Activated CD4-positive, alpha-beta T cell treated with anti-CD3 and anti-CD28 coated beads, Interleukin-2, Interleukin-6, amounts not matched to agents 100 ng/mL and 50 ng/mL, durations not matched to agents 16 hours and 8 hours (primary cell): ENCODE data around the gene FSHR.

ENCODE experiments used
- DNase-seq: peaks from one replicate; pipeline ENCODE4 v3.0.0-alpha.2; 2020

Gene FSHR

DNA sequence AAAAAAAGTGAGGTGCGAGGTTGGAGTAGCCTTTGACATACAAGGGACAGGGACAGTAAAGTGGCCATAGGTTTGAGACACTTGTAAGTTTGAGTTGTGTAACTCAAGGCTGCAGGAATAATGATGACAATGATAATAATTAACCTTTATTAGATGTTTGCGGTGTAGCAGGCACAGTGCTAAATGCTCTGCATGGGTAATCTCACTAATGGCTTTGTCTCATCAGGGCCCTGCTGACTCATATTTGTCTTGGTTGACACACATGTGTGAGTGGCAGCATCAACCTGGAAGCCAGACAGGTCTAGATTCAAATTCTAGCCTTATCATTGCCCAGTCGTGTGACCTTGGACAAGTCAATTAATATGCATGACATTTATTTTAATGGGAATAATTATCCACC is 126.2 kb downstream of the FSHR start:
- no peak for DNase-seq

DNA sequence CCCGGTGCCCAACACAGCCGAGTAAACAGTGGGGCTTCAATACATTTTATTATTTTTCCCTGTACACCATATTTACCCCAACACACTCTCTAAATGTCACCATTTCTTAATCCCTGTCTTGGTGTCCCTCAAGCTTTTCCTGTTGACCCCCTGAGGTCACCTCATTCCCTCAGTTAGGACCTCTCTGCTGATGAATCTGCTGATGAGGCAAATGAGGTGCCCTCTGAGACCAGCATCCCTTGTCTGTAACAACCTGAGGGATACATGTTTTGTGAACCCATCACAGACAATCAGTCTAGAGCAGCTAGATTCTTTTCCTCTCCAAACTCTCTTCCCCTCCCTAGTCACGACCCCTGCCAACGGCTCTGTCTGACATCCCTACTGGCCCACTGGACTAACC is 127.6 kb downstream of the FSHR start:
- DNase-seq, result no peak

DNA sequence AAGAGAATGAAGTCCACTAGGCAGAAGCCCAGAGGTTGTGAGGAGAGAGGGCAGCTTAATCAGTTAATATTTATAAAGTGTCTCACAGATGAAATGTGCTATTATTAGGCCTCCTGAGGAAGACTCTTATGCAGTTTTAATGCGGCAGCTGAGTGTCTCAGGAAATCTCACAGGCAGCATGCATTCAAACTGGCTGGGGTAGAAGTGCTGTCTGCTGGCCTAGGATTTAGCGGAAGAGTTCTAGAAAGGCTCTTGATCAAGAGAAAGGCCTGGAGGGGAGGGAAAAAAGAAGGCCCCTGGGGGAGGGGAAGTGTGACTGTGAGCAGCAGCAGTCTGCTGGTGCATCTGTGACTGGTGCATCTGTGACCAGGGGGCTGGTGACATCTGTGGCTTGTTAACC is 133.0 kb downstream of the FSHR start:
- DNase-seq, result no peak

DNA sequence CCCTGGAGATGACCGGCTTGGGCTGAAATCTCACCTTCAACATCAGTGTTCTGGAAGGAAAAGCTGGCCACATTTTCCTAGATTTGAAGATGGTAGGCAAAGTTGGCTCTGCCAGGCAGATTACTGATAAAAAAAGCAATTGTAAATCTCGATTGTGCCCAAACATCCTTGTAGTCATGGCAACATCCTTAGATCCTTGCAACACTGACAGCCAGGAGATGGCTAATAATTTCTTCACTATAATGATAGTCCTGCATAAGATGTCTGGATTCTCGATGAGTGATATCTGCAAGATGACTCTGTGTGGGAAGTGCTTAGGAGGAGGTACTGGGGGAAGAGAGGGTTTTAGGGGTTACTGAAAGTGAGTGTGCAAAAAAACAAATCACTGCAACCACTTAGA is 149.1 kb downstream of the FSHR start:
- DNase-seq, result no peak

DNA sequence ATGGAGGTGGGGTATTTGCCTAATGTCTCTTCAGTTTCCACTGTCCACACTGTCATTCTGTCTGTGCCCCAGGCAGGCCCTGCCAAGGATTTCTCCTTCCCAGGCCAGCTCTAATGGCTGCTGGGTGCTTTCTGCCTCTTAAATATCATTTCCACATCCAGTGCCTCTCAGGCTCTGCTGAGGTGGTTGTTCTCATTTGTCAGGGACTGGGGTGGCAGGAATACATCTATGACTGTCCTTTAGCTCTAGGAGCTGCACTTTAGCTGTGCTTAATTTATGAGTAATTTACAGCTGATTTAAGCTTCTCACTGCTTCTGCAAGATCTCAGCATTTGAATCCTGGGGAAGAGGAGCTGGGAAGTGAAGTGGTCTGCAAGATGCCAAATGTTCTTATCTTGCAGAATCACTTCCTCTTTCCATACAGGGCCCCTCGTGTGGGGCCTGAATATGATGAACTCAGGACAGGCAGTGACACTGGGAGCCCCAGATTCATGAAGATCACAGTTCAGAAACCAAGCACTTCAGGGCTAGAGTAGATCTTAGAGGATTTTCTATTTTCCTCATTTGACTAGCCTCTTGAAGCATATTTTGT is 150.2 kb downstream of the FSHR start:
- DNase-seq, result no peak

DNA sequence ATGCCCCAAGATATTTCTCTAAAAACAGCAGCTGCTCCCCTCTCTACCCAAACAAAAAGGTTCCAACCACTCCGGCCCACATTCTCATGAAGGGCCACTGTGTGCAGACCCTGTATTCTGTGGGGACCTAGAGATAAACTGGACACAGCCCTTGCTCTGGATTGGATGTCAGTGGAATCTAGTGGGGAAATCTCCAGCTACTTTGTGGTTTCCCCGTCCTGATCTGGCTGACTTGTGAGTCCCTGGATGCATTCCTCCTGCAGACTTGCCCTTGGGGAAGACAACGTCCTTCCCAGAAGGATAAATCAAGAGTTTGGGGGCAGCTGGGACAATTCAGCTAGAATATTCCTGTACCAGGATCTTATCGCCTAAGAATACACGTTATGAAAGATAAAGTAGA is 151.1 kb downstream of the FSHR start:
- no peak for DNase-seq

DNA sequence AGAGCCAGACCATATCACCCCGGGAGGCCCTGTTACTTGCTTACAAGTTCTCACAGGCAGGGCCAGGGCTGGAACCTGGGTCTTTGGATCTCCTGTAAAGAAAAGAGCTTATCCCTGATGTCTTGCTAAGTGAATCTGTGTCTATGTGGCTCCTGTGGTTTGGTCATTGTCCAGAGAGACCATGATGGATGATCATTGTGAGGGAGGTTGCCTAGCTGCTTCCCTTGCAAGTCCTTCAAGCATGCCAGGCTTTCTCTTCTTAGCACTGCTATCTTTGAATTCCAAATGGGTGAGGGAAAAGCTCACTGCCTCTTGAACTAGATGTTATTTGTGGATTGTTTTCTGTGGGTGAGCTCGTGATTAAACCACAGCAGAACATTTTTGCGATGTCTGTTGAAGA is 151.6 kb downstream of the FSHR start:
- no peak for DNase-seq

DNA sequence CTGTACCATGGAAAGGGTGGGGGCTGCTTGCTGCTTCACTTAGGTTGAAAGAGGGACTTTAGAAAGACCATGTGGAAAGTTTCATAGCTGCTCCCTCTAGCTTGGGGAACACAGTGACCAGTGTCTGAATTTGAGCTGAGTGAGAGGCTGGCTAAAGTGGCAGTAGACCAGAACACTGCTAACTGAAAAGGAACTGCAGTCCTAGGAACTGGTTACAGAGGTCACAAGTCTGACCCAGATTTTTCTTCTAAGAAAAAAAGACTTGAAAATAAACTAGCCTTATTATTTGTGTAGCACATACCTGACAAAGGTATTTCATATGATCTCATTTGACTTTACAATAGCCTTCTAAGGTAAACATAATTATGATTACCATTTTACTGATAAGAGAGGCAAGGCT is 153.6 kb downstream of the FSHR start:
- no peak for DNase-seq

DNA sequence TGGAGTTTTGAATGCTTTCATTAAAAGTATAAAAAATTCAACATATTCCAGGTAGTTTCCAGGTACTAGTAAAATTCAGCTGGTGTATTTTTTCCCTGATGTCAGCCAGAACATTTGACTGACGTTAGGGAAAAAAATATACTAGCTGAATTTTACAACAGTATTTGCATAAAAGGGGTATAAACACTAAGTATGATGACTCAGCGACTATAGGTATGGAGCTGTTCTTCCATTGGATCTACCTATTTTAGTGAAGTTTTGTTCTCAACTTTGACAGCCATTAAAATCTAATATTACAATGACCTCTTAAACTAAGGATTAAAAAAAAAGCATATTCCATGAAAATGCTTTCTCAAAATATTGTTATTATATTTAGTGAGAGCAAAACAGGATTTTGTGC is 155.9 kb downstream of the FSHR start:
- no peak for DNase-seq

DNA sequence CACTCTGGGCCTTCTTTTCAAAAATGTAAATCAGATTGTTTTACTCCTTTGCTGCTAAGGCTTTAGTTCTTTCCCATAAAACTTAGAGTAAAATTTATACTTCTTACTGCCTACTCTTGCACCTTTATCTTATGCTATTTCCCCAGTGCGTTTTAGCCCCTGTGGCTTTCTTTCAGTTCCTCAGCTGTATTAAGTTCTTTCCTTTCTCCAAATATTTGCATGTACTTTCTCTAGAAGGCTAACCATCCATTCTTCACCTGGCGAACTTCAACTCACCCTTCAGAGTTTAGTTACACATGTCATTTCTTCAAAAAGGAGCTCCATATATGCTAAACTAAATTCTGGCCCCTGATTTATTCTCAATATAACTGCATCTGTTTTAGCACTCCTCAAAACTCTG is 160.7 kb downstream of the FSHR start:
- DNase-seq, result no peak

DNA sequence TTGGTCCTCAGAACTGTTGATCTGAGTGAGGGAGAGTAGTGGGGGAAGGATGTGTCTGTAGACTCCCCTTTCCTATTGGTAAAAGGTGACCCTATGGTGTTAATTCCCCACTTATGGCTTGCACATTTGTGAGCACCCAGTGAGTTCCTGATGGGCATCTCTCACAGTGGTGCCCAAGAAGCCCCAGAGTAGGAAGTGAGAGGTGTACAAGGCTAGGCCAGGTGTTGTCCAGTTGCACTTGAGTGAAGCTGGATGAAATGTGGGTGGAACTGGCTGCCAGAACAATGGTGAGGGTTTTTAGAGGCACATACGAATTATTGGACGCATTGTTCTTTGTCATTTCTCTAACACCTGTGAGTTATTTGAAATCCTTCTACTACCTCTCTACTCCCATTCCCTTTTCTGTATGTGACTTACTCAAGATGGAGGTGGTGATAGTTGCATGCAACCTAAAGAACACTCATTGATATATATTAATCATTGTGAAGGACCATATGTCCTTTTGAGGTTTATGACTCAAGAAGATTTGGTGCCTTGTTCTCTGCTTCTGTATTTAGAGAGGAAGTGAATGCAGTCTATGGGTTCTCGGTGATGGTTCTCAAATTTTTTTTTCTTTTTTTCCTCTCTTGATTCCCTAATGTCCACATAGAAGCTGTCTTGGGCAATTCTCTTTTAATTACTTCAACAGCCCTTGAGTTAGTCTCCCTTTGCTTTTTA is 162.7 kb downstream of the FSHR start:
- no peak for DNase-seq

DNA sequence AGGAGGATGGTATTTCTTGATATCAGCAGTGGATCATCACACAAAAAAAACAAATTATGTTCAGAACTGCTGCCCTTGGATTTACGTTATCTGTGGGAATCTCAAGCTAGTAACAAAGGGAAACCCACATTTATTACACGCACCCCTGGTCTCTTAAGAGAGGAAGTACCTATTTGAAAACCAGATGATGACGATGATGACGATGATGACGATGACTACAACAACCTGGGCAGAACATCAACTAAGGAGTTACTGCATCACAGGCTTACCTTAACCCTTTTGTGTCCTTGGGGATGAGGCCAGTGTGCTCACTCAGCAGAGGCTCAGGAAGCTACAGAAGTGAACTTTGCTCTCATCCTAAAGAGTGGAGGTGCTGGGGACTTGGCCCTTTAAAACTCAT is 169.4 kb downstream of the FSHR start:
- DNase-seq, result no peak

DNA sequence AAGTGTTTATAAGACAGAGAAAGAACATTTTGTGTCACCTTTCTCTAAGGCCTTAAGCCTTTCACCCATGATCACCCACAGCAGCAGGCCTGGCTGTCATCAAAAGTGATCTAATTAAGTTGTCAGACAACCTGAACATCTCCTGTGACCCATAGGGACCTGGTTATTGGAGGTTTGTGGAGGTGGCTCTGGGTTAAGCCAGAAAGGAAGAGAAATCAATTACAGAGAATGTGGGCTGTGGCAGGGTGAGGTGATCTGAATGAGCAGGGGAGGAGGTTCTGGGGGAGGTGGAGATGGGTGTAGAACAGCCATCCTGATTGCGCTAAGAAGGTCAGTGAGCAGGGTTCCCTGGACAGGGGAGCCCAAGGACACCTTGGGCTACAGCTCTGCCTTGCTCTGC is 170.8 kb downstream of the FSHR start:
- no peak for DNase-seq

DNA sequence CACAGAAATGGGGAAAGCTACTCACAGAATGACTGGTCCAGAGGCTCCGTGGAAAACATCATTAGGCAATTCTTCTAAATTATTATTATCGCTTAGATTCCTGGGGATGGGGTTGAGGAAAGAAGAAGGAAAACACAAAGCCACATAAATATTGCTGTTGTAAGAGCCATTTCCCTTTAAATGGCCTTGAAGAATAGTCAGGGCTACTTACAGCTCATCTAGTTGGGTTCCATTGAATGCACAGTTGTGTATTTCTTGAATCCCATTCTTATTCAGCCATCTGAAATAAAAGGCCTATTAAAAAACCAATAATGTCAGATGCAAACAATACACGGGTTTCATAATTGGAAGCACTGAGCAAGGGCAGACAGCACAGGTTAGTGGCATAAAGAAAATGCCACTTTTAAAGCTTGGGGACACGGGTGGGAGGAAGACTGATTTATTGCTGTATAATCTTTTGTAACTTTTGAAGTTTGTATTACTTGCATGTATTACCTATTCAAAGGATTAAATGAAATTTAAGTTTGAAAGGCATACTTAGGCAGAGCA is 171.4 kb downstream of the FSHR start:
- DNase-seq, result no peak

DNA sequence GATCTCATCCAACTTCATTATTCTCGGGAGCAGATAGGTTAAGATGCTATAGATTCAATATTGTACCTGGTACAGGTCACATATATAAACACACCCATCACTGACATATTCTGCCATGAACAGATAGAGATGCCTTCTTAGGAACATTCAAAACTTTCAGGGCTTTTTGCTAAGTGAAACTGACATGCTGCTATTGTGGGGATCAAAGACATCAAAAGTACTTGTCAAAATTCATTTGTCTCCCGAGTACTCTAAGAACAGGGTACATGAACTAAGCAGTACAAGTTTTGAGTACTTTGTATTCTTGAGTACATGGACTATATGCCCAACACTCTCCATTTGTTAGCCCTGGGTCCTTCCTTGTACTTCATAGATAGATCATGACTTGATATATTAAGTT is 173.5 kb downstream of the FSHR start:
- DNase-seq, result no peak

DNA sequence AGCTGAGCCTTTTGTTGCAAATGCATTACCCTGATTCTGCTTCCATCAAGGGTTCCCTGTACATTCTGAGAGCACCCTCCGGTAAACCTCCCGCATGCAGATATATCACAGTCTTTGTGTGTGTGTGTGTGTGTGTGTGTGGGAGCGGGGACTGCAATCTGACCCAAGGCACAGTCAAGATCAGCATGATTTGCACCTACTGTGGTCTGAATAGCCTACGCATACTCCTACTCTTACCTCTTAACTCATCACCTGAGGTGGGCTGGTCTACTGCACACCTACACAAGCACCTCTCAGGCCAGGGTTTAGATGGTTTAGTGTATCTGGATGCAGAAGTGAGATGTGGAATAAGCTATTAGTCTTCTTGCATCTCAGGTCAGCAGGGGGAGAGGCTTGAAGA is 174.6 kb downstream of the FSHR start:
- no peak for DNase-seq

DNA sequence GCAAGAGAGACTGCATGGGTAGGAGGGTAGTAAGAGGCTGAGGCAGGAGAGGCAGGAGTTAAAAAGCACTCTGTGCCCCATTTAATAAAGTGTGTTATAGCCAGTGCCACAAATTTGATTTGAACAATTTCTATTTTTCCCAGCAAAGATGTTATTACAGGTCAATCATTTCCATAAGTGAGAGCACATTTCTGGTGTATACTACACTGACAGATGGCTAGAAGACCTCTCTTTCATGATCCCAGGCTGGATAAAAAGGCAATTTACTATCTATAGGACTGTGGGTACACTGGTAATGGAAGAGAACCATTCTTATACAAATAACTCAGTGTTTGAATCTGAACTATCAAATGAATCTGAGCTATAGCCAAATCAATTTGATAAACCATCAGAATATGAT is 176.2 kb downstream of the FSHR start:
- DNase-seq, result no peak

DNA sequence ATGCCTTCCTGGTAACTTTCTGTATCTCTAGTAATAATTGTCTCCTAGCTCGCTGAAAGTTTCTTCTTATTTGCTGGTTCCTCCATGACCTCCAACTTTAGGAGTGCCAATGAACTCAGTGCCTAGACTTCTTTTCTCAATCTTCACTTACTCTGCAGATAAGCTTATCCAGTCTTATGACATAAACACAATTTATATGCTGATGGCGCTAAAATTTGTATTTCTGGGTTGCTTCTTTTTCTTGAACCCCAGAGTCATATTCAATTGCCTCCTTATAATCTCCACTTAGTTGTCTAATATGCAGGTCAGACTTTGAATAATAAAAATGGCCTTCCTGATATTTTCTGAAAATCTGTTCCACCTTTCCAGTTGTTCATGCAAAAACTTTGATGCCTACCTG is 182.5 kb downstream of the FSHR start:
- no peak for DNase-seq

DNA sequence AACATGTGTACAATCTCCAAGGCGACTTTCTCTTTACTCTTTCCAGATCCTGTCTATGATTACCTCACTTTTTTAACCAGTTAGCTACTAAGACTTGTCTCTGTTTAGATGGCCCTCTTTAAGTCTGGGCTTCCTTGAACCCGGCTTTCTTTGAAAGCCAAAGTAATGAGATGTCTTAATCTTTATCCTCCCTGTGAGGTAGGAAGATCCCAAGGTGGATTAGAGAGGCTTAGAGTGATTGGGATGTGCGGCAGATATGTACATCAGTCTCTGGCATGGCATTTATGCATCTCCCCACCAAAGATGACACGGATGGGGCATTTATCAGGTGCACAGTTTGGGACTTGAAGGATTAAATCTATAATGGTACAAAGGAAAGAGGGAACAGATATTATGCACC is 186.3 kb downstream of the FSHR start:
- no peak for DNase-seq

DNA sequence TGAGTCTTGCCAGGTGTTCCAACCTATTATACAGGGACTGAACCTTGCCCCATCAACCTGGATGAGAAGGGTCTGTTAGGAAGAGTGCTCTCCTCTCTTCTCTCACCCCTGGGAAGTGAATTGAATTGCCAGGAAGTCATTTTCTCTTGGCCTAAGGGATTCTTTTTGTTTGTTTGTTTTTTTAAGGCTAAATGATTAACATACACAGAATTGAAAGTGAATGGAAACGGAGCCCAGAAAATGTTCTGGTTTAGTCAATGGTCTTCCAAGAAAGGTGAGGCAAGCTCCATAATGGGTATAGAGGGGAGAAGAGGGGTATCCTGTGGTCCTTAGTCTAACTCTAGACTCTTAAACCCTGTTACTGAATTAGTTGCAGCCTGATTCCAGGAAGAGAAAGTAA is 189.1 kb downstream of the FSHR start:
- no peak for DNase-seq

DNA sequence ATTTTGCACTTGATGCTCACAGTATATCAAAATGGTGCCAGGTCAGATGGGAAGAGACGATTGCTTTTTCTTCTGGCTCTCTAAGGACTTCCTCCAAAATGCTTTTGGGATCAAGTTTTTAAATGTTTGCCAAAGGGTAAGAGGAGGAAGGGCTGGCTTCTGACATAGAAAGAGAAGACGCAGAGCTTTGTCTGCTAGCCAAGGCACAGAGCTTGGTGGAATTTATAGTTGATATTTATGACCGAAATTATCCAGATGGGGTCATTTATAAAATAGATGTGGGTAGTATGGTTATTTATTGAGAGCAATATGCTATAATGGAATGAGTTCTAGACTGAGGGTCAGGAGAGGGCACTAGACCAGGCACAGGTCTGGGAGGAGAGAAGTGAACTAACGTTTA is 193.3 kb downstream of the FSHR start:
- DNase-seq, result no peak

DNA sequence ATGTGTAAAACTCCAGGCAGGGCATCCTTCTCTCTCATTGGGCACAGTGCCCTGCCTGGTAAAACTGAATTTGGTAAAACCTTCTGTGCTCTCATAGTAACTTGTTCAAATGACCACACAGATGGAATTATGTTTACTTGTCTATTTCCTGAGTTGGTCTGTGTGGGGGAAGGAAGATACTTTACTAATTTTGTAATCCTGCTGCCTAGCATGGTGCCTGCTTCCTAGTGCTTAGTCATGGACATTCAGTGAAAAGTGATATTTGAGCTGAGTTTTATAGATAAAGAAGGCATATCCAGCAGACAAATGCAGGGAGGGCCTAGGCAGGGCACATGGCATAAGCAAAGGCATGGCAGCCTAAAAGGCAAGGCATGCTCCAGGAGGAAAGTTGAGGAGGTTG is 199.4 kb downstream of the FSHR start:
- no peak for DNase-seq

DNA sequence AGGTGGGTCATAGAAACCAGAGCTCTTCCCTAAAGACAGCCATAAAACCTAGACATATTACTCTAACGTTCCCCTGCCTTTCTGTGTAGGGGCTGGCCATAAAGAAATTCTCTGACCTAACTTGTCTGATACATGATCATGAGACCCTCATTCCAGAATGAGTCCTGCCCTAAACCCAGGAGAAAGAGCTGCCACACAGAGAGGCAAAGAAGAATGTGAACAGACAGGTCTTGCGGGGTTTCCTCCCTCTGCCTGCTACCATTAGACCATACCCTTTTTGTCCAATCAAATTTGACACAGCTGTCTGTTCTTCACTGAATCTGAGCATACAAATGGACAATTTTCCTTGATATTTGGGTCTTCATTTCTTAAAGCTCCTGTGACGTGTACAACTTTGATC is 200.0 kb downstream of the FSHR start:
- DNase-seq, result no peak

DNA sequence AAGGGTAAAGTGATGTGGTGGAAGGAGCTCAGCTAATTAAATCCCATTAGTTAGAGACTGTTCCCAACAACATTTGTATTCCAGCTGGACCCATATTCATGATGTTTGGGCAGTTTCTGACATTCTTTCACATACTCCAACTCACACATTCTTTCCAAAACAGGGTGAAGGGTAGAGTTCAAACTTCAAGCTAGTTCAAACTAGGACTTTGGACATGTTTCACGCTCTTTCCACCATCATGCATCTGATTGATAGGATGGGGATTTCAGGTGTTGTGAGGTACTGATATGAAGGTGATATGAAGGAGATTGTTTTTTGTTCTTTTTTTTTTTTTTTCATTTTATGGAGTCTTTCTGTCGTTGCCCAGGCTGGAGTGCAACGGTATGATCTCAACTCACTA is 201.7 kb downstream of the FSHR start:
- no peak for DNase-seq

DNA sequence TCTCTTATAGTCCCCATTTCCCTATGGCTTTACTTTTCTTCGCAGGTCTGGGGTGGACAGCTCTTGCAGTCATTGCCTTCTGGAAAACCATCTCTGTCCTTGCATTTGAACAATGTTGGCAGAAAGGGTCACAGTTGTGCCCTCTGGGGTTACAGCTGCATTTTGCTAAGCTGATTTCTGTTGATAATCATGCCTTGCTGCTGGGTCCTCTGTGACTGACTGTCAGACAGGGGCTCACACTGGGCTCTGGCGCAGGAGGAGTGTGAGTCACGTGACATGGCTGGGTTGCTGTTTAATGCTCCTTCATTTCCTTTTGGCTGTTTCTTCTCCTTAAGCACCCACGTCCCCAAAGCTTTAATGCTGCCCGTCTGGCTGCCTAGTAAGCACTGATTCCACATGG is 202.2 kb downstream of the FSHR start:
- no peak for DNase-seq
